RWPE2 (cell line): ENCODE results near the gene PTGS1.

Experiments used
- ATAC-seq: fragments of 200-7000 bp; cut with Tn5 transposase; 3 replicates; pipeline ENCODE4 v1.9.1; 2021; ENCODE audit warnings: low read depth
- DNase-seq: peaks from one replicate; pipeline ENCODE4 v3.0.0-alpha.2; 2020; ENCODE audit warnings: low spot score
- H3K27ac ChIP-seq: fragments of 450-650 bp; 2 replicates; pipeline ENCODE4 v1.5.1; 2017; ENCODE audit warnings: mild to moderate bottlenecking; ENCODE audit not compliant: poor library complexity, severe bottlenecking
- H3K27me3 ChIP-seq: fragments of 250-450 bp; sonication (Bioruptor Pico); 2 replicates; pipeline ENCODE4 v1.5.1; 2021; ENCODE audit warnings: mild to moderate bottlenecking, moderate library complexity; ENCODE audit not compliant: insufficient read depth, poor library complexity, severe bottlenecking
- H3K36me3 ChIP-seq: fragments of 250-450 bp; sonication (Bioruptor Pico); 2 replicates; pipeline ENCODE4 v1.5.1; 2020; ENCODE audit warnings: low read depth, mild to moderate bottlenecking, moderate library complexity
- H3K4me1 ChIP-seq: fragments of 250-450 bp; sonication (Bioruptor Pico); 2 replicates; pipeline ENCODE4 v1.5.1; 2021; ENCODE audit warnings: mild to moderate bottlenecking, moderate library complexity; ENCODE audit not compliant: insufficient read depth, poor library complexity, severe bottlenecking
- H3K4me3 ChIP-seq: fragments of 250-450 bp; sonication (Bioruptor Pico); 2 replicates; pipeline ENCODE4 v1.5.1; 2021; ENCODE audit warnings: mild to moderate bottlenecking, moderate library complexity; ENCODE audit not compliant: severe bottlenecking
- H3K9me3 ChIP-seq: fragments of 250-450 bp; sonication (Bioruptor Pico); 2 replicates; pipeline ENCODE4 v1.5.1; 2021; ENCODE audit warnings: mild to moderate bottlenecking, moderate library complexity; ENCODE audit not compliant: severe bottlenecking
- CTCF ChIP-seq: fragments of 450-650 bp; IDR thresholded peaks from one replicate; pipeline ENCODE4 v1.5.1; 2017; ENCODE audit warnings: mild to moderate bottlenecking, moderate library complexity; ENCODE audit not compliant: poor library complexity, severe bottlenecking

PTGS1 gene

GRCh38 chr9:122376796-122377195, 6.0 kb downstream of the PTGS1 start:
- peaks cover 9% of the 10 kb centered on the region; the same call in 1 of the 2 replicates for H3K36me3 ChIP-seq
- peaks cover 17% of the 10 kb centered on the region for H3K4me1 ChIP-seq

DNA sequence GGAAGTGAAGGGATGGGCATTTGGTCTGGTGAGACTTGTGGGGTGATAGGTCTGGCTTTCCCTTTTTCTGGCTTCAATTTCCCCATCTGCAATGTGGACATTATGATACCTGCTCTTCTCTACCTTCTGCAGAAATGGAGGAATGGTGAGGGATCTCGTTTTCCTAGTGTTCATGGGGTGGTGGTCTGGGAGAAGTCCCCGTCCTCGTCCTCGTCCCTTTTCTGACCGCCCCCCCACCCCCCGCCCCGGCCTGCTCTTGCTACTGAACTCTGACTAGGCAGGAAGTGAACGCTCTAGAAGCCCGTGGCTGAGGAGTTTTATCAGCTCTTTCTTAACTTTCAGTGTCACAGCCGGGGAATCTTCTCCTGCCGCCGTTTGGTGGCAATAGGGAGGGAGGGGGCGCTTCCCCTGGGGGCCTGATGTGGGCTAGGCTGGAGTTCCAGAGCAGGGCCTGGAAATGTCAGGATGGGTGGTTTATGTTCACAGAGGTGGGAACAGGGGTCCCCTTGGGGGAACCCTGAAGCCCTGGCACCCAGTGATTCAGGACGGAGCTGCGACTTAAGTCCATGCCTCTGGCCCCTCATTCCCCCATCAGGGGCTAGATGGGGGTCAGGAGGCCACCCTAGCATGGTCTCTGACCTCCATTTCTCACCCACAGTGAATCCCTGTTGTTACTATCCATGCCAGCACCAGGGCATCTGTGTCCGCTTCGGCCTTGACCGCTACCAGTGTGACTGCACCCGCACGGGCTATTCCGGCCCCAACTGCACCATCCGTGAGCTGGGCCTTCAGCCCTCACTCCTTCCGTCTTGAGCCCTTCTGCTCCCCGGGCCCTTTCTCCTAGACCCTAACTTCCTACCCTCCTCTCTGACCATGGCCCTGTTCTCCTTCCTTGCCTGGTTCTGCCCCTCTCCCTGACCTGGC, 6.7 kb downstream of the PTGS1 start:
- DNase-seq (peak; percentile 29), ATAC-seq (no peak)
- H3K4me3 ChIP-seq, result no peak overlapping the region
- peaks cover 18% of the 10 kb centered on the region for H3K4me1 ChIP-seq
- H3K27ac ChIP-seq, result no peak overlapping the region
- H3K9me3 ChIP-seq, result no peaks in the 10 kb centered on the region
- peaks cover 13% of the 10 kb centered on the region; the same call in 1 of the 2 replicates for H3K36me3 ChIP-seq
- H3K27me3 ChIP-seq, result no peaks in the 10 kb centered on the region
- TF ChIP-seq CTCF, result no peak

More at GRCh38 chr9:122376796-122377195, 6.0 kb downstream of the PTGS1 start:
- H3K9me3 ChIP-seq, result no peaks in the 10 kb centered on the region
- H3K27ac ChIP-seq, result peak overlapping the region; percentile 3
- no peak for TF ChIP-seq CTCF
- H3K4me3 ChIP-seq, result no peak overlapping the region
- no peaks in the 10 kb centered on the region for H3K27me3 ChIP-seq
- ATAC-seq (no peak), DNase-seq (peak; percentile 19)

GRCh38 chr9:122378236-122378635, 7.4 kb downstream of the PTGS1 start:
- Histone ChIP-seq H3K27me3 (no peaks in the 10 kb centered on the region), H3K4me1 (peaks cover 24% of the 10 kb centered on the region), H3K4me3 (no peak overlapping the region), H3K36me3 (peaks cover 13% of the 10 kb centered on the region; the same call in 1 of the 2 replicates), H3K27ac (no peak overlapping the region), H3K9me3 (no peaks in the 10 kb centered on the region)
- DNase-seq (peak; percentile 49), ATAC-seq (no peak)
- TF ChIP-seq CTCF, result no peak

GRCh38 chr9:122379340-122379739, 8.5 kb downstream of the PTGS1 start:
- no peak for ATAC-seq
- no peak for DNase-seq
- H3K36me3 ChIP-seq, result peaks cover 13% of the 10 kb centered on the region; the same call in 1 of the 2 replicates
- H3K9me3 ChIP-seq, result no peaks in the 10 kb centered on the region
- no peaks in the 10 kb centered on the region for H3K27me3 ChIP-seq
- peaks cover 35% of the 10 kb centered on the region for H3K4me1 ChIP-seq
- peak; percentile 50 for TF ChIP-seq CTCF
- H3K4me3 ChIP-seq, result no peak overlapping the region
- no peak overlapping the region for H3K27ac ChIP-seq

DNA sequence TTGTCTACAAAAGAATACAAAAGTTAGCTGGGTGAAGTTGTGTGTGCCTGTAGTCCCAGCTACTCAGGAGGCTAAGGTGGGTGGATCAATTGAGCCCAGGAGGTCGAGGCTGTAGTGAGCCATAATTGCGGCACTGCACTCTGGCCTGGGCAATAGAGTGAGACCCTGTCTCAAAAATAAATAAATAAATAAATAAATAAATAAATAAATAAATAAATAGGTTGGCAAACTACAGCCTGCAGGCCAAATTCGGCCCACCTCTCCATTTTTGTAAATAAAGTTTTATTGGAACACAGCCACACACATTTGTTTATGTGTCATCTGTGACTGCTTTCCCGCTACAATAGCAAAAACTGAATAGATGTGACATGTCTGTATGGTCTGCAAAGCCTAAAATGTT, 9.5 kb downstream of the PTGS1 start:
- H3K36me3 ChIP-seq, result peaks cover 13% of the 10 kb centered on the region; the same call in 1 of the 2 replicates
- TF ChIP-seq CTCF, result no peak
- peaks cover 32% of the 10 kb centered on the region for H3K4me1 ChIP-seq
- no peak overlapping the region for H3K4me3 ChIP-seq
- no peak overlapping the region for H3K27ac ChIP-seq
- no peak for DNase-seq
- no peaks in the 10 kb centered on the region for H3K9me3 ChIP-seq
- no peaks in the 10 kb centered on the region for H3K27me3 ChIP-seq
- ATAC-seq, result no peak
